Activated CD8-positive, alpha-beta T cell treated with anti-CD3 and anti-CD28 coated beads for 36 hours (primary cell): ENCODE measurements around the gene QARS1. TPM values are rescaled to one million over a fixed set of nuclear protein-coding genes. Genes with fewer than 3 reads are reported as not detected.

Experiments used
- ATAC-seq: fragments of 200-7000 bp; cut with Tn5 transposase; one replicate; pipeline ENCODE4 v1.10.0; 2021; ENCODE audit warnings: mild to moderate bottlenecking, moderate library complexity
- CTCF ChIA-PET: fragments of 350-600 bp; sonication (Branson Sonifier 250); formaldehyde crosslinking; loops from one replicate; lab custom pipeline; 2021; ENCODE audit warnings: antibody characterized with exemption; lab: Charles Lee
- POLR2A ChIA-PET: fragments of 350-600 bp; sonication (Branson Sonifier 250); formaldehyde crosslinking; loops from one replicate; lab custom pipeline; 2021; ENCODE audit warnings: antibody characterized with exemption; lab: Charles Lee
- DNase-seq: peaks from one replicate; pipeline ENCODE4 v3.0.0-alpha.2; 2020
- H3K27ac Mint-ChIP-seq: one replicate; pipeline ENCODE4 v1.8.0; 2021; ENCODE audit warnings: mild to moderate bottlenecking, mixed read lengths
- H3K27me3 Mint-ChIP-seq: one replicate; pipeline ENCODE4 v1.8.0; 2021; ENCODE audit warnings: mixed read lengths
- H3K36me3 Mint-ChIP-seq: one replicate; pipeline ENCODE4 v1.8.0; 2021; ENCODE audit warnings: low read depth, mixed read lengths
- H3K4me1 Mint-ChIP-seq: one replicate; pipeline ENCODE4 v1.8.0; 2021; ENCODE audit warnings: low read depth, mixed read lengths
- H3K4me3 Mint-ChIP-seq: one replicate; pipeline ENCODE4 v1.8.0; 2021; ENCODE audit warnings: mild to moderate bottlenecking, moderate library complexity, mixed read lengths
- H3K9me3 Mint-ChIP-seq: one replicate; pipeline ENCODE4 v1.8.0; 2021; ENCODE audit warnings: mixed read lengths
- CTCF ChIP-seq: fragments of 200-600 bp; IDR thresholded peaks from one replicate; pipeline ENCODE4 v1.8.0; 2022; ENCODE audit warnings: antibody characterized with exemption, mild to moderate bottlenecking
- intact Hi-C: fragments of 100-400 bp; cut with micrococcal nuclease; formaldehyde crosslinking; loops from one replicate; pipeline ENCODE4 v1.10.0; 2022
- total RNA-seq, 2 experiments: library from RNA; stranded (reverse); gene quantifications; one replicate each; pipeline ENCODE4 v1.2.3, GENCODE V29; 2021

The QARS1 gene
- total RNA-seq, 2 experiments from 2014 or later = 270 to 282 TPM

- ChIA-PET POLR2A (interaction anchor here (1.3 kb wide), 1 partner anchor 8 kb away, joined by 4 read pairs; the partner anchor contains the start of gene LAMB2), CTCF (no interaction called here)
- no peak for ATAC-seq
- Mint-ChIP-seq H3K36me3 (no peaks in the 10 kb centered on the region), H3K4me3 (no peak overlapping the region), H3K27ac (no peak overlapping the region), H3K4me1 (peaks cover 9% of the 10 kb centered on the region), H3K27me3 (no peaks in the 10 kb centered on the region), H3K9me3 (no peaks in the 10 kb centered on the region)
- intact Hi-C loops = no loop called here
- TF ChIP-seq CTCF = no peak
- DNase-seq = peak; percentile 10
These were observed 20.6 kb upstream of the QARS1 start for GRCh38 chr3:49124991-49125670.

- Mint-ChIP-seq H3K9me3 (no peaks in the 10 kb centered on the region), H3K27ac (no peak overlapping the region), H3K4me3 (no peak overlapping the region), H3K27me3 (no peaks in the 10 kb centered on the region), H3K36me3 (no peaks in the 10 kb centered on the region), H3K4me1 (peaks cover 15% of the 10 kb centered on the region)
- no peak for TF ChIP-seq CTCF
- no peak for DNase-seq
- intact Hi-C loops = no loop called here
- POLR2A ChIA-PET = interaction anchor here (0.7 to 1.3 kb wide), 2 partner anchors 9 to 81 kb away, joined by 3 to 4 read pairs; partner anchors contain the start of gene LAMB2
- ATAC-seq = no peak
- CTCF ChIA-PET = no interaction called here
These were observed 19.6 kb upstream of the QARS1 start for GRCh38 chr3:49124203-49124602.

GRCh38 chr3:49123687-49124086, 19.1 kb upstream of the QARS1 start:
- no peak for DNase-seq
- intact Hi-C loops = no loop called here
- H3K27ac Mint-ChIP-seq = no peak overlapping the region
- no peak for ATAC-seq
- H3K9me3 Mint-ChIP-seq = no peaks in the 10 kb centered on the region
- H3K36me3 Mint-ChIP-seq = peaks cover 4% of the 10 kb centered on the region
- no peak for TF ChIP-seq CTCF
- H3K27me3 Mint-ChIP-seq = no peaks in the 10 kb centered on the region
- POLR2A ChIA-PET = no interaction called here
- peaks cover 20% of the 10 kb centered on the region for H3K4me1 Mint-ChIP-seq
- CTCF ChIA-PET = no interaction called here
- no peak overlapping the region for H3K4me3 Mint-ChIP-seq

- DNase-seq (no peak), ATAC-seq (no peak)
- Mint-ChIP-seq H3K4me3 (no peak overlapping the region), H3K9me3 (no peaks in the 10 kb centered on the region), H3K4me1 (peaks cover 20% of the 10 kb centered on the region), H3K36me3 (peaks cover 5% of the 10 kb centered on the region), H3K27me3 (no peaks in the 10 kb centered on the region), H3K27ac (no peak overlapping the region)
- POLR2A ChIA-PET = no interaction called here
- CTCF ChIA-PET = no interaction called here
- no peak for TF ChIP-seq CTCF
- intact Hi-C loops = no loop called here
These were observed 18.5 kb upstream of the QARS1 start for GRCh38 chr3:49122886-49123545.

GRCh38 chr3:49122451-49122850, 17.9 kb upstream of the QARS1 start:
- H3K9me3 Mint-ChIP-seq = no peaks in the 10 kb centered on the region
- CTCF ChIA-PET = interaction anchor here (1.0 kb wide), 1 partner anchor 48 kb away, joined by 5 read pairs; the partner anchor contains the start of gene KLHDC8B
- no peak for ATAC-seq
- DNase-seq = no peak
- no peak for TF ChIP-seq CTCF
- H3K4me1 Mint-ChIP-seq = peaks cover 20% of the 10 kb centered on the region
- POLR2A ChIA-PET = no interaction called here
- no peak overlapping the region for H3K4me3 Mint-ChIP-seq
- intact Hi-C loops = no loop called here
- peaks cover 7% of the 10 kb centered on the region for H3K36me3 Mint-ChIP-seq
- no peaks in the 10 kb centered on the region for H3K27me3 Mint-ChIP-seq
- peak overlapping the region; percentile 85 for H3K27ac Mint-ChIP-seq
